ENCODE data around the gene CDH3. TPM values are rescaled to one million over a fixed set of nuclear protein-coding genes. Genes with fewer than 3 reads are reported as not detected.

Gene CDH3
- total and polyA plus RNA-seq, 2 donors from 2014 or later: 9.8 to 61.3 TPM

- FAIRE-seq: no peak
These were observed 40.8 kb downstream of the CDH3 start for GRCh38 chr16:68685685-68686478.

GRCh38 chr16:68686905-68687304 lies 41.8 kb downstream of the CDH3 start:
- Histone ChIP-seq H3K9me3 (ENCODE audit: control insufficient read depth in 2 of 3, insufficient read depth in 1 of 3, low read length in 3 of 3) (no peaks in the 10 kb centered on the region), H3K27ac (ENCODE audit: low read depth in 2 of 2, low read length in 2 of 2) (no peak overlapping the region), H3K36me3 (ENCODE audit: control insufficient read depth in 2 of 3, insufficient read depth in 3 of 3, low read length in 3 of 3) (no peaks in the 10 kb centered on the region), H3K4me1 (ENCODE audit: control insufficient read depth in 2 of 3, insufficient read depth in 2 of 3, low read depth in 1 of 3, low read length in 3 of 3) (no peaks in the 10 kb centered on the region), H3K4me3 (ENCODE audit: low read length in 3 of 3) (no peak overlapping the region), H3K27me3 (ENCODE audit: control insufficient read depth, insufficient read depth, low read length) (no peaks in the 10 kb centered on the region), H3K9ac (ENCODE audit: low read length in 3 of 3) (no peak overlapping the region)
- intact Hi-C loops (cut with DNase I): no loop called here
- FAIRE-seq (no peak), DNase-seq (no peak)
- TF ChIP-seq CTCF (IDR thresholded peaks at IDR 0.05; ENCODE audit: borderline replicate concordance, extremely low read depth, insufficient read depth): no peak

More at GRCh38 chr16:68685685-68686478, 40.8 kb downstream of the CDH3 start:
- Histone ChIP-seq H3K9me3 (ENCODE audit: control insufficient read depth in 2 of 3, insufficient read depth in 1 of 3, low read length in 3 of 3) (no peaks in the 10 kb centered on the region), H3K4me3 (ENCODE audit: low read length in 3 of 3) (no peak overlapping the region), H3K27ac (ENCODE audit: low read depth in 2 of 2, low read length in 2 of 2) (no peak overlapping the region), H3K27me3 (ENCODE audit: control insufficient read depth, insufficient read depth, low read length) (no peaks in the 10 kb centered on the region), H3K36me3 (ENCODE audit: control insufficient read depth in 2 of 3, insufficient read depth in 3 of 3, low read length in 3 of 3) (no peaks in the 10 kb centered on the region), H3K9ac (ENCODE audit: low read length in 3 of 3) (no peak overlapping the region), H3K4me1 (ENCODE audit: control insufficient read depth in 2 of 3, insufficient read depth in 2 of 3, low read depth in 1 of 3, low read length in 3 of 3) (no peaks in the 10 kb centered on the region)
- no peak for TF ChIP-seq CTCF (IDR thresholded peaks at IDR 0.05; ENCODE audit: borderline replicate concordance, extremely low read depth, insufficient read depth)
- DNase-seq: peak in 1 of 5 donors; percentile 40
- intact Hi-C loops (cut with DNase I): no loop called here

GRCh38 chr16:68689921-68690320 lies 44.8 kb downstream of the CDH3 start:
- Histone ChIP-seq H3K9me3 (ENCODE audit: control insufficient read depth in 2 of 3, insufficient read depth in 1 of 3, low read length in 3 of 3) (no peaks in the 10 kb centered on the region), H3K9ac (ENCODE audit: low read length in 3 of 3) (no peak overlapping the region), H3K4me3 (ENCODE audit: low read length in 3 of 3) (no peak overlapping the region), H3K36me3 (ENCODE audit: control insufficient read depth in 2 of 3, insufficient read depth in 3 of 3, low read length in 3 of 3) (no peaks in the 10 kb centered on the region), H3K4me1 (ENCODE audit: control insufficient read depth in 2 of 3, insufficient read depth in 2 of 3, low read depth in 1 of 3, low read length in 3 of 3) (no peaks in the 10 kb centered on the region), H3K27me3 (ENCODE audit: control insufficient read depth, insufficient read depth, low read length) (no peaks in the 10 kb centered on the region), H3K27ac (ENCODE audit: low read depth in 2 of 2, low read length in 2 of 2) (no peak overlapping the region)
- intact Hi-C loops (cut with DNase I): no loop called here
- DNase-seq (peak in 1 of 5 donors; percentile 19), FAIRE-seq (no peak)
- TF ChIP-seq CTCF (IDR thresholded peaks at IDR 0.05; ENCODE audit: borderline replicate concordance, extremely low read depth, insufficient read depth): no peak
